HepG2 (cell line): ENCODE results near the gene PSKH1.

Source experiments
- ARNTL ChIP-seq: sonication (generic); formaldehyde crosslinking; IDR thresholded peaks from 2 replicates; pipeline ENCODE4 v1.4.0; 2020; ENCODE audit warnings: mild to moderate bottlenecking, missing genetic modification reagents
- CEBPB ChIP-seq: IDR thresholded peaks from 2 replicates; pipeline ENCODE4 v1.6.1; 2011; ENCODE audit warnings: low read depth, low read length, improper control_type of control experiment, borderline replicate concordance
- ESRRA ChIP-seq: sonication (generic); formaldehyde crosslinking; IDR thresholded peaks from 2 replicates; pipeline ENCODE4 v1.5.1; 2020; ENCODE audit warnings: mild to moderate bottlenecking, low read depth, missing genetic modification reagents
- HDAC1 ChIP-seq: sonication (generic); formaldehyde crosslinking; IDR thresholded peaks from 2 replicates; pipeline ENCODE4 v1.5.1; 2020; ENCODE audit warnings: mild to moderate bottlenecking, missing genetic modification reagents
- HOXA7 ChIP-seq: sonication (generic); formaldehyde crosslinking; IDR thresholded peaks from 2 replicates; pipeline ENCODE4 v1.8.1; 2022; ENCODE audit warnings: mild to moderate bottlenecking, missing genetic modification reagents, moderate library complexity
- MAX ChIP-seq: IDR thresholded peaks from 2 replicates; pipeline ENCODE4 v1.6.1; 2012; ENCODE audit warnings: inconsistent platforms
- NPAS2 ChIP-seq: sonication (generic); formaldehyde crosslinking; IDR thresholded peaks from 2 replicates; pipeline ENCODE4 v1.8.0; 2022; ENCODE audit warnings: mild to moderate bottlenecking, missing genetic modification reagents, borderline replicate concordance
- RXRA ChIP-seq: sonication (generic); formaldehyde crosslinking; IDR thresholded peaks from 2 replicates; pipeline ENCODE4 v1.5.1; 2020; ENCODE audit warnings: missing genetic modification reagents
- SAFB2 ChIP-seq: sonication (generic); formaldehyde crosslinking; IDR thresholded peaks from 2 replicates; pipeline ENCODE4 v1.5.1; 2020; ENCODE audit warnings: missing genetic modification reagents, low read depth, mild to moderate bottlenecking, borderline replicate concordance

- TF ChIP-seq HDAC1 (no peak), SAFB2 (no peak), NPAS2 (CRISPR knock-in tag) (no peak), HOXA7 (no peak), MAX (no peak), CEBPB (no peak), ESRRA (CRISPR knock-in tag) (no peak), RXRA (CRISPR knock-in tag) (no peak), ARNTL (CRISPR knock-in tag) (no peak)
Observed at GRCh38 chr16:67933805-67934204, 40.8 kb downstream of the PSKH1 start.
